ENCODE measurements around the gene APBA1. TPM values are rescaled to one million over a fixed set of nuclear protein-coding genes. Genes with fewer than 3 reads are reported as not detected.

The APBA1 gene
- polyA plus RNA-seq, 3 donors: 1.6 TPM; not detected in 2

DNA sequence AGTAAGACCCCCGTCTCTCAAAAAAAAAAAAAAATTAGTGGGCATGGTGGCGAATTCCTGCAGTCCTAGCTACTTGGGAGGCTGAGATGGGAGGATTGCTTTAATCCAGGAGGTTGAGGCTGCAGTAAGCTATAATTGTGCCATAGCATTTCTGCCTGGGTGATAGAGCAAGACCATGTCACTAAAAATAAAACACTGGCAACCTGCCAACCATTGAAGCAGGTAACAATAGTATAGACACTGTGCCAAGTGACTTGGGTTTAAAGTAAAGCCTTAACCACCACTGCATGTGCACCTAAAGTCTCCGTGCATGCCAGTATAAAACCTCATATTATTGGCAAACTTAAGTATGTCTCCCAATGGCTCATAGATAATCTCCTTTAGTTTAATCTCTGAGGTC is 3.4 kb upstream of the APBA1 start:
- no peaks in the 10 kb centered on the region for H3K79me2 ChIP-seq (ENCODE audit: insufficient read depth, low read length)
- no peaks in the 10 kb centered on the region for H3K36me3 ChIP-seq (replicated peaks in 1 of 2; ENCODE audit: control insufficient read depth in 1 of 2, insufficient read depth in 2 of 2, low read length in 2 of 2)
- no peak overlapping the region for H3K4me2 ChIP-seq (replicated peaks; ENCODE audit: extremely low read depth, low read length, poor library complexity, severe bottlenecking)
- Mint-ChIP-seq H3K9me3 (peaks cover 0 to 3% (median 0%) of the 10 kb centered on the region in 7 donors), H3K4me3 (no peak overlapping the region), H3K27ac (no peak overlapping the region), H3K27me3 (ENCODE audit: low read depth in 3 of 3) (peaks cover 26 to 33% (median 30%) of the 10 kb centered on the region in 3 donors), H3K4me1 (peaks cover 18% of the 10 kb centered on the region), H3K36me3 (no peaks in the 10 kb centered on the region)
- no peak overlapping the region for H3K4me3 ChIP-seq (replicated peaks in 1 of 3; ENCODE audit: low read depth in 2 of 3, low read length in 3 of 3)
- H3K4me1 ChIP-seq (ENCODE audit: control insufficient read depth in 1 of 2, insufficient read depth in 2 of 2, low read length in 2 of 2): peaks cover 14 to 21% of the 10 kb centered on the region in 2 donors
- TF ChIP-seq, protein P1, sequence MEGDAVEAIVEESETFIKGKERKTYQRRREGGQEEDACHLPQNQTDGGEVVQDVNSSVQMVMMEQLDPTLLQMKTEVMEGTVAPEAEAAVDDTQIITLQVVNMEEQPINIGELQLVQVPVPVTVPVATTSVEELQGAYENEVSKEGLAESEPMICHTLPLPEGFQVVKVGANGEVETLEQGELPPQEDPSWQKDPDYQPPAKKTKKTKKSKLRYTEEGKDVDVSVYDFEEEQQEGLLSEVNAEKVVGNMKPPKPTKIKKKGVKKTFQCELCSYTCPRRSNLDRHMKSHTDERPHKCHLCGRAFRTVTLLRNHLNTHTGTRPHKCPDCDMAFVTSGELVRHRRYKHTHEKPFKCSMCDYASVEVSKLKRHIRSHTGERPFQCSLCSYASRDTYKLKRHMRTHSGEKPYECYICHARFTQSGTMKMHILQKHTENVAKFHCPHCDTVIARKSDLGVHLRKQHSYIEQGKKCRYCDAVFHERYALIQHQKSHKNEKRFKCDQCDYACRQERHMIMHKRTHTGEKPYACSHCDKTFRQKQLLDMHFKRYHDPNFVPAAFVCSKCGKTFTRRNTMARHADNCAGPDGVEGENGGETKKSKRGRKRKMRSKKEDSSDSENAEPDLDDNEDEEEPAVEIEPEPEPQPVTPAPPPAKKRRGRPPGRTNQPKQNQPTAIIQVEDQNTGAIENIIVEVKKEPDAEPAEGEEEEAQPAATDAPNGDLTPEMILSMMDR (IDR thresholded peaks at IDR 0.05): no peak
- no peak overlapping the region for H2AFZ ChIP-seq (ENCODE audit: insufficient read depth, low read depth, low read length, poor library complexity, severe bottlenecking)
- no peak for DNase-seq
- H4K20me1 ChIP-seq (ENCODE audit: insufficient read depth, low read length): no peaks in the 10 kb centered on the region
- WGBS (ENCODE audit: insufficient coverage): 83% methylated on average over 1 of the region's 3 CpGs
- intact Hi-C loops (cut with micrococcal nuclease): loop anchor here in 1 of 2 donors (10.0 kb wide), 1 partner anchor 199 kb away; no protein-coding TSS in a partner anchor
- peaks cover 0 to 18% of the 10 kb centered on the region in 2 donors for H3K27me3 ChIP-seq (ENCODE audit: control insufficient read depth in 2 of 2, insufficient read depth in 2 of 2, low read length in 2 of 2)
- H3K9me3 ChIP-seq (replicated peaks in 1 of 2; ENCODE audit: control insufficient read depth in 1 of 2, insufficient read depth in 1 of 2, low read length in 2 of 2): no peaks in the 10 kb centered on the region
- H3K27ac ChIP-seq (ENCODE audit: low read depth in 1 of 2, low read length in 2 of 2): no peak overlapping the region
- H3K9ac ChIP-seq (ENCODE audit: insufficient read depth, low read length, poor library complexity, severe bottlenecking): no peak overlapping the region

DNA sequence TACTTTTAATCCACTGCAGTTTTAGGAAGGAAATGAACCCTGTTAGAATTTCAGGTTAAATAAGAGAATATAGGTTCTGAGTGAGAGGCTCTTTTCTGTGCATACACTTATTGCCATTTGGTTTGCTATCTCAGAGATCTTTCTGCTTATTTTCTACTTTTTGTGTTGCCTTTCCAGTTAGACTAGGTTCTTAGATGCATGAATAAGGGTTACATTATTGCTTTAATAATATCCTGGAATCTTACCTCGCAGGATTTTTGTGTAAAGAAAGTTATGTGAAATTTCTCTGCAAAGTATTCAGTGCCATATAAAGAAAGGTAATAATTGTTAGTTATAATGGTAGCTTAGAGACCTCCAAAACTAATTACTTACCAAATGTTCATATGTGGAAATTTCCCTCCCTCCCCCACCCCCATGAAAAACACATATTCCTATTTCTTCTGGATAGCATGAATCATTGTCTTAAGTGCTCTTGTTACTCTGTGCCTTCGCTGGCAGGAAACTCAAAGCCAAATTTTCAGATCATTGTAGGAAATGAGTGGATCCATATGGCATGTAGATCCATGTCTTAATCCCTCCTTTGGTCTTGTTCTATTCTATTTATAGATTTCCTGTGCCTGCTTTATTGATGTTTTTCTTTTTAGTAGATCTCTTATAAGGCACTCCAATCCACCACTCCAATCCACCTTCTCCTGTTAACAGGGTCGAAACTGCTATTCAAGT is 2.7 kb upstream of the APBA1 start:
- Histone ChIP-seq H3K9me3 (replicated peaks in 1 of 2; ENCODE audit: control insufficient read depth in 1 of 2, insufficient read depth in 1 of 2, low read length in 2 of 2) (no peaks in the 10 kb centered on the region), H4K20me1 (ENCODE audit: insufficient read depth, low read length) (no peaks in the 10 kb centered on the region), H3K4me1 (ENCODE audit: control insufficient read depth in 1 of 2, insufficient read depth in 2 of 2, low read length in 2 of 2) (peaks cover 14 to 21% of the 10 kb centered on the region in 2 donors), H2AFZ (ENCODE audit: insufficient read depth, low read depth, low read length, poor library complexity, severe bottlenecking) (no peak overlapping the region), H3K4me2 (replicated peaks; ENCODE audit: extremely low read depth, low read length, poor library complexity, severe bottlenecking) (no peak overlapping the region), H3K9ac (ENCODE audit: insufficient read depth, low read length, poor library complexity, severe bottlenecking) (no peak overlapping the region), H3K36me3 (replicated peaks in 1 of 2; ENCODE audit: control insufficient read depth in 1 of 2, insufficient read depth in 2 of 2, low read length in 2 of 2) (no peaks in the 10 kb centered on the region), H3K79me2 (ENCODE audit: insufficient read depth, low read length) (no peaks in the 10 kb centered on the region), H3K27ac (ENCODE audit: low read depth in 1 of 2, low read length in 2 of 2) (no peak overlapping the region), H3K4me3 (replicated peaks in 1 of 3; ENCODE audit: low read depth in 2 of 3, low read length in 3 of 3) (no peak overlapping the region), H3K27me3 (ENCODE audit: control insufficient read depth in 2 of 2, insufficient read depth in 2 of 2, low read length in 2 of 2) (peaks cover 0 to 22% of the 10 kb centered on the region in 2 donors)
- no peak for DNase-seq
- Mint-ChIP-seq H3K4me1 (peaks cover 18% of the 10 kb centered on the region), H3K27ac (no peak overlapping the region), H3K4me3 (no peak overlapping the region), H3K27me3 (ENCODE audit: low read depth in 3 of 3) (peaks cover 26 to 33% (median 30%) of the 10 kb centered on the region in 3 donors), H3K36me3 (no peaks in the 10 kb centered on the region), H3K9me3 (peaks cover 0 to 3% (median 0%) of the 10 kb centered on the region in 7 donors)
- TF ChIP-seq, protein P1 (IDR thresholded peaks at IDR 0.05): no peak
- intact Hi-C loops (cut with micrococcal nuclease): loop anchor here in 1 of 2 donors (10.0 kb wide), 1 partner anchor 200 kb away; no protein-coding TSS in a partner anchor
- WGBS (ENCODE audit: insufficient coverage): 60% methylated on average over 1 of the region's 3 CpGs
